ENCODE data around the gene SPATA20.

Gene SPATA20

GRCh38 chr17:50547035-50547735 is at the start of gene SPATA20:
Gene SPATA20 (plus strand): TSS chr17:50547174. CDS start chr17:50547209, 35 bp downstream.
- DNase-seq = peak; percentile 86

GRCh38 chr17:50498021-50498874 is 48.7 kb upstream of the SPATA20 start:
- no peak for DNase-seq

GRCh38 chr17:50499270-50499669 is 47.7 kb upstream of the SPATA20 start:
- DNase-seq = no peak

GRCh38 chr17:50499721-50500120 is 47.3 kb upstream of the SPATA20 start:
- DNase-seq = no peak

GRCh38 chr17:50501054-50501453 is 45.9 kb upstream of the SPATA20 start:
- DNase-seq = no peak

GRCh38 chr17:50502301-50502990 is 44.5 kb upstream of the SPATA20 start:
- DNase-seq = no peak

GRCh38 chr17:50505591-50506130 is 41.3 kb upstream of the SPATA20 start:
- no peak for DNase-seq

GRCh38 chr17:50506298-50506697 is 40.7 kb upstream of the SPATA20 start:
- DNase-seq = no peak

GRCh38 chr17:50507871-50508572 is 39.0 kb upstream of the SPATA20 start, which contains the start of gene MYCBPAP:
Gene MYCBPAP (plus strand): TSS chr17:50508439. CDS start chr17:50508675, 236 bp downstream.
- peak; percentile 60 for DNase-seq

- peak; percentile 12 for DNase-seq
Observed at GRCh38 chr17:50508573-50509460, 38.2 kb upstream of the SPATA20 start.

- DNase-seq = no peak
Observed at GRCh38 chr17:50511058-50511457, 35.9 kb upstream of the SPATA20 start.

- DNase-seq = no peak
Observed at GRCh38 chr17:50513495-50513894, 33.5 kb upstream of the SPATA20 start.

- DNase-seq = no peak
Observed at GRCh38 chr17:50514388-50514787, 32.6 kb upstream of the SPATA20 start.

GRCh38 chr17:50514936-50515702 is 31.9 kb upstream of the SPATA20 start:
- no peak for DNase-seq

GRCh38 chr17:50517011-50517410 is 30.0 kb upstream of the SPATA20 start:
- DNase-seq = no peak

- no peak for DNase-seq
Observed at GRCh38 chr17:50517504-50518383, 29.2 kb upstream of the SPATA20 start.

- no peak for DNase-seq
Observed at GRCh38 chr17:50518384-50519023, 28.5 kb upstream of the SPATA20 start.

- no peak for DNase-seq
Observed at GRCh38 chr17:50519141-50519834, 27.7 kb upstream of the SPATA20 start.
